Endothelial cell of umbilical vein (primary cell): ENCODE measurements around the gene SH3GL3. TPM values are rescaled to one million over a fixed set of nuclear protein-coding genes. Genes with fewer than 3 reads are reported as not detected.

ENCODE experiments used
- BruUV-seq: library from RNA; stranded (reverse); fragments of 400-500 nt; replicated peaks from 2 replicates; lab custom pipeline; 2021; lab: Mats Ljungman, UMichigan
- CTCF ChIA-PET: fragments of 300-600, 350-600 bp; sonication (Branson Sonifier 250); formaldehyde crosslinking; loops from one replicate; lab custom pipeline; 2021; ENCODE audit warnings: antibody characterized with exemption, inconsistent platforms; lab: Charles Lee
- POLR2A ChIA-PET: fragments of 300-600, 350-600 bp; sonication (Branson Sonifier 250); formaldehyde crosslinking; loops from one replicate; lab custom pipeline; 2021; ENCODE audit warnings: antibody characterized with exemption, inconsistent platforms; lab: Charles Lee
- DNase-seq: peaks from one replicate; pipeline ENCODE4 v3.0.0-alpha.2; 2011; ENCODE audit warnings: low read depth, low spot score
- FAIRE-seq: peaks from 2 replicates; lab custom pipeline; 2011; peaks lifted over from hg19 to GRCh38; lab: Jason Lieb, UNC
- H2AFZ ChIP-seq: 2 replicates; pipeline ENCODE4 v1.6.0; 2012; ENCODE audit warnings: low read depth, low read length, control low read depth, inconsistent platforms
- H3K27ac ChIP-seq: 2 replicates; pipeline ENCODE4 v1.5.1; 2011; ENCODE audit warnings: low read depth, mild to moderate bottlenecking, control low read depth, low read length, moderate library complexity; ENCODE audit not compliant: insufficient read depth
- H3K27me3 ChIP-seq, 2 experiments: 2 replicates each; pipeline versions ENCODE4 v1.6.0 to v1.6.1; 2011; ENCODE audit warnings: low read length in 2 of 2, mixed read lengths in 1 of 2; ENCODE audit not compliant: control insufficient read depth in 2 of 2, insufficient read depth in 2 of 2
- H3K36me3 ChIP-seq, 2 experiments: 2 replicates in 1 of 2; 3 replicates in 1 of 2; pipeline ENCODE4 v1.5.1; 2011; ENCODE audit warnings: low read length in 2 of 2, mild to moderate bottlenecking in 1 of 2, moderate library complexity in 1 of 2; ENCODE audit not compliant: control insufficient read depth in 2 of 2, insufficient read depth in 2 of 2; ENCODE audit errors: extremely low read depth in 1 of 2
- H3K4me1 ChIP-seq: 3 replicates; pipeline ENCODE4 v1.5.1; 2011; ENCODE audit warnings: mild to moderate bottlenecking, low read length; ENCODE audit not compliant: control insufficient read depth, insufficient read depth; ENCODE audit errors: extremely low read depth
- H3K4me2 ChIP-seq: 2 replicates; pipeline ENCODE4 v1.6.1; 2011; ENCODE audit warnings: low read length, control low read depth, mixed read lengths; ENCODE audit not compliant: insufficient read depth
- H3K4me3 ChIP-seq, 3 experiments: fragments of 200-600 bp in 1 of 3; sonication (generic), shearing (Covaris generic) in 1 of 3; replicated peaks in 1 of 3; 2 replicates each; pipeline ENCODE4 v1.5.1; 2011 to 2016; ENCODE audit warnings: control low read depth in 3 of 3, low read length in 3 of 3, mild to moderate bottlenecking in 2 of 3, inconsistent platforms in 1 of 3, low read depth in 1 of 3, moderate library complexity in 1 of 3; ENCODE audit not compliant: insufficient read depth in 1 of 3
- H3K79me2 ChIP-seq: 2 replicates; pipeline ENCODE4 v1.6.0; 2012; ENCODE audit warnings: low read length, inconsistent platforms; ENCODE audit not compliant: control insufficient read depth, insufficient read depth
- H3K9ac ChIP-seq: replicated peaks from 2 replicates; pipeline ENCODE3; 2011; ENCODE audit warnings: low read length, control low read depth; ENCODE audit not compliant: insufficient read depth; ENCODE audit errors: extremely low read depth
- H3K9me1 ChIP-seq: replicated peaks from 3 replicates; pipeline ENCODE4 v1.6.0; 2011; ENCODE audit warnings: mild to moderate bottlenecking, low read length; ENCODE audit not compliant: control insufficient read depth, insufficient read depth; ENCODE audit errors: extremely low read depth
- H3K9me3 ChIP-seq: replicated peaks from 2 replicates; pipeline ENCODE4 v1.5.1; 2012; ENCODE audit warnings: low read length, inconsistent platforms; ENCODE audit not compliant: control insufficient read depth, insufficient read depth
- H4K20me1 ChIP-seq: replicated peaks from 2 replicates; pipeline ENCODE3; 2011; ENCODE audit warnings: mild to moderate bottlenecking, low read length; ENCODE audit not compliant: control insufficient read depth, insufficient read depth; ENCODE audit errors: extremely low read depth
- CTCF ChIP-seq, 2 donors: IDR thresholded peaks; 1 replicate in 1 of 2; 2 replicates in 1 of 2; pipeline ENCODE4 v1.5.1; 2011; ENCODE audit warnings: low read length in 2 of 2, mild to moderate bottlenecking in 2 of 2, moderate library complexity in 2 of 2, control low read depth in 1 of 2, inconsistent platforms in 1 of 2, low read depth in 1 of 2; ENCODE audit not compliant: insufficient read depth in 1 of 2; ENCODE audit errors: extremely low read depth in 1 of 2
- EZH2 ChIP-seq: IDR thresholded peaks from 2 replicates; pipeline ENCODE4 v1.6.1; 2012; ENCODE audit warnings: borderline replicate concordance, low read depth, mild to moderate bottlenecking, moderate library complexity, low read length, inconsistent platforms; ENCODE audit not compliant: severe bottlenecking
- FOS ChIP-seq: IDR thresholded peaks from 2 replicates; pipeline ENCODE4 v1.6.1; 2011; ENCODE audit warnings: mild to moderate bottlenecking, low read length, moderate library complexity, borderline replicate concordance; ENCODE audit not compliant: insufficient read depth
- GATA2 ChIP-seq: IDR thresholded peaks from 2 replicates; pipeline ENCODE4 v1.7.0; 2011; ENCODE audit warnings: low read depth, mild to moderate bottlenecking, moderate library complexity, mixed read lengths, low read length; ENCODE audit not compliant: insufficient read length, insufficient read depth
- JUN ChIP-seq: IDR thresholded peaks from 2 replicates; pipeline ENCODE4 v1.6.1; 2011; ENCODE audit warnings: borderline replicate concordance, low read depth; ENCODE audit not compliant: insufficient read length, insufficient read depth
- MYC ChIP-seq: IDR thresholded peaks from one replicate; pipeline ENCODE4 v1.6.1; 2011; ENCODE audit warnings: mild to moderate bottlenecking, low read depth, low read length
- POLR2A ChIP-seq: IDR thresholded peaks from 2 replicates; pipeline ENCODE4 v1.6.1; 2012; ENCODE audit warnings: low read depth, mild to moderate bottlenecking, control low read depth, low read length
- POLR2AphosphoS5 ChIP-seq: IDR thresholded peaks from 2 replicates; pipeline ENCODE4 v1.6.1; 2012; ENCODE audit warnings: low read depth, mild to moderate bottlenecking, control low read depth, low read length, moderate library complexity; ENCODE audit not compliant: insufficient read depth
- dilution Hi-C: fragments of 300-500 bp; cut with MboI; formaldehyde crosslinking; loops from one replicate; pipeline ENCODE4 v1.15.0; 2019; ENCODE audit warnings: low sequenced_read_pairs; ENCODE audit not compliant: extremely low pct_ligation_motif_present
- intact Hi-C: fragments of 100-400 bp; cut with micrococcal nuclease; formaldehyde crosslinking; loops from one replicate; pipeline ENCODE4 v1.10.0; 2022
- polyA plus RNA-seq, 4 experiments: library from polyadenylated mRNA; depleted of rRNA in 3 of 4; stranded (reverse) in 3 of 4; unstranded in 1 of 4; fragments of >200 nt; gene quantifications; 2 replicates each; pipeline versions ENCODE4 v1.2.1 to v1.2.3, GENCODE V29; 2011 to 2012; ENCODE audit warnings: missing spikeins in 1 of 4
- total RNA-seq: library from RNA; stranded (reverse); gene quantifications from 2 replicates; pipeline ENCODE4 v1.2.3, GENCODE V29; 2021
- TF ChIP-seq, protein P1 (sequence below): IDR thresholded peaks from 2 replicates; pipeline ENCODE4 v1.6.1; 2011; ENCODE audit not compliant: insufficient read depth, insufficient read length

Gene SH3GL3
- total and polyA plus RNA-seq, 2 donors (not counting 3 experiments of a cell fraction or from before 2014, with no cell fraction given): not detected

DNA sequence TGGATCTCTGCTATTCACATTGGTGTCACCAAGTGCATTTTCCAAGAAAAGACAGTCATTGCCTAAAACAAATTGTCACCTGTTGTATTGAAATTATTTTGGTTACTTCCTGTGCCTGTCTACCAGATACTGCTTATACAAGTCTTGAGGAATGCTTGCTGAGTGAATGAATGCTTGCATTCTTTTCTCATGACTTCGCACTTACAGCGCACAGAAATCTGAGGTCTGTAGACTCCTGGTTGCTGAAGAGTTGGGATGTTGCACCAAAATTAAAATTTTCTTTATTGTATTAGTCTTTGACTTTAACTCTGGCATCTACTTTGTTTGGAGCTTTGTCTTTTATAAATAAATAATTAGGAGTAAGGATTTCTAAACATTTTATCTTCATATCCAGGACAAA, 28.4 kb downstream of the SH3GL3 start:
- no peak for FAIRE-seq
- Histone ChIP-seq H3K9me1 (no peaks in the 10 kb centered on the region), H3K9ac (no peak overlapping the region), H3K4me3 (no peak overlapping the region), H3K79me2 (no peaks in the 10 kb centered on the region), H3K27ac (no peak overlapping the region), H2AFZ (no peak overlapping the region), H3K4me1 (no peaks in the 10 kb centered on the region), H3K27me3 (no peaks in the 10 kb centered on the region), H3K4me2 (no peak overlapping the region), H4K20me1 (no peaks in the 10 kb centered on the region), H3K36me3 (no peaks in the 10 kb centered on the region), H3K9me3 (no peaks in the 10 kb centered on the region)
- ChIA-PET POLR2A (no interaction called here), CTCF (no interaction called here)
- intact Hi-C loops (no loop called here), dilution Hi-C loops (no loop called here)
- TF ChIP-seq FOS: no peak
- no peak for TF ChIP-seq POLR2AphosphoS5
- TF ChIP-seq, protein P1, sequence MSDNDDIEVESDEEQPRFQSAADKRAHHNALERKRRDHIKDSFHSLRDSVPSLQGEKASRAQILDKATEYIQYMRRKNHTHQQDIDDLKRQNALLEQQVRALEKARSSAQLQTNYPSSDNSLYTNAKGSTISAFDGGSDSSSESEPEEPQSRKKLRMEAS: no peak
- no peak for TF ChIP-seq MYC
- no peak for TF ChIP-seq POLR2A
- no peak for TF ChIP-seq GATA2
- DNase-seq: no peak
- no TSS peak for BruUV-seq

DNA sequence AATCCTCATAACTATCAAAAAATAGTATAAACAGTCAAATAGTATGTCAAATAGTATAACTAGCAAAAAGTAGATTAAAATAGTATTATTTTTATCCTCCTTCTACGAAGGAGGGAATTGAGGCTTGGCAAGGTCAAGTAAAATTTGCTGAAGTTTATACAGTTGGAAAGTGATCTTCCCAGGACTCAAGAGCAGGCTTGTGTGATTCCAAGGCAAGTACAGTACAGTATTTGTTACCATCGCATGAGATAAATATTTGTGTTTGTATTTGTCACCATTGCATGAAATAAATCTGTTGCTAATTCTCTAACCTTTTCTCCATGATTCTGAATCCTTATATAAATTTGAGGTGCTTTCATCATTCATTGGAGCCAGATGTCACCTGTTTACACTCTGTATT, 28.9 kb downstream of the SH3GL3 start:
- Histone ChIP-seq H3K9me1 (no peaks in the 10 kb centered on the region), H3K4me2 (no peak overlapping the region), H3K9me3 (no peaks in the 10 kb centered on the region), H3K4me1 (no peaks in the 10 kb centered on the region), H3K27ac (no peak overlapping the region), H3K79me2 (no peaks in the 10 kb centered on the region), H4K20me1 (no peaks in the 10 kb centered on the region), H3K9ac (no peak overlapping the region), H2AFZ (no peak overlapping the region), H3K27me3 (no peaks in the 10 kb centered on the region), H3K4me3 (no peak overlapping the region), H3K36me3 (no peaks in the 10 kb centered on the region)
- TF ChIP-seq MYC (no peak), EZH2 (no peak), POLR2A (no peak), FOS (no peak), CTCF (IDR thresholded peaks at IDR 0.05; ENCODE audit: extremely low read depth in 1 of 2, insufficient read depth in 1 of 2, low read depth in 1 of 2, low read length in 2 of 2) (no peak), POLR2AphosphoS5 (no peak), GATA2 (no peak), JUN (no peak)
- TF ChIP-seq, protein P1: no peak
- ChIA-PET CTCF (no interaction called here), POLR2A (no interaction called here)
- BruUV-seq: no TSS peak
- intact Hi-C loops: no loop called here
- no peak for FAIRE-seq
- DNase-seq: no peak
- dilution Hi-C loops: no loop called here
